Activated T-cell treated with anti-CD3 and anti-CD28 coated beads, Interleukin-2, amount 50 U/mL, for 72 hours (primary cell): ENCODE results near the gene FYN. TPM values are rescaled to one million over a fixed set of nuclear protein-coding genes. Genes with fewer than 3 reads are reported as not detected.
A peak's percentile ranks its signal among the peaks of the same experiment; 100 is the strongest.

ENCODE experiments used
- ATAC-seq, 2 donors: fragments of 150-1000 bp; cut with Tn5 transposase; replicated peaks in 1 of 2; 2 replicates each; pipeline ENCODE4 v1.10.0; 2021; ENCODE audit warnings: moderate library complexity in 2 of 2, mild to moderate bottlenecking in 1 of 2
- DNase-seq, 2 donors: peaks; one replicate each; pipeline ENCODE4 v3.0.0; 2021 to 2022; ENCODE audit warnings: mixed read lengths in 1 of 2
- H3K27ac Mint-ChIP-seq: one replicate; pipeline ENCODE4 v1.8.0; 2022; ENCODE audit warnings: mild to moderate bottlenecking, moderate library complexity, mixed read lengths
- H3K27me3 Mint-ChIP-seq: one replicate; pipeline ENCODE4 v1.8.0; 2022; ENCODE audit warnings: low read depth, mixed read lengths
- H3K36me3 Mint-ChIP-seq, 2 donors: one replicate each; pipeline ENCODE4 v1.8.0; 2022; ENCODE audit warnings: mixed read lengths in 2 of 2, mild to moderate bottlenecking in 1 of 2; ENCODE audit not compliant: insufficient read depth in 2 of 2
- H3K4me1 Mint-ChIP-seq: one replicate; pipeline ENCODE4 v1.8.0; 2022; ENCODE audit warnings: low read depth, mixed read lengths
- H3K4me3 Mint-ChIP-seq, 2 donors: one replicate each; pipeline ENCODE4 v1.8.0; 2022; ENCODE audit warnings: mild to moderate bottlenecking in 2 of 2, mixed read lengths in 2 of 2, moderate library complexity in 2 of 2
- H3K9me3 Mint-ChIP-seq, 2 donors: one replicate each; pipeline ENCODE4 v1.8.0; 2022; ENCODE audit warnings: mixed read lengths in 2 of 2
- total RNA-seq, 2 donors: library from RNA; stranded (reverse); gene quantifications; one replicate each; pipeline ENCODE4 v1.2.3, GENCODE V29; 2022

FYN gene
- total RNA-seq, 2 donors from 2014 or later = 504 to 505 TPM

GRCh38 chr6:111857674-111858337, 15.4 kb downstream of the FYN start:
- ATAC-seq (peak in 1 of 2 donors; percentile 5), DNase-seq (no peak)
- Mint-ChIP-seq H3K4me1 (peaks cover 98% of the 10 kb centered on the region), H3K36me3 (peaks cover 5 to 19% of the 10 kb centered on the region in 2 donors), H3K27ac (peak overlapping the region; percentile 95), H3K27me3 (no peaks in the 10 kb centered on the region), H3K4me3 (peak overlapping the region; percentile 72 to 85), H3K9me3 (no peaks in the 10 kb centered on the region)

DNA sequence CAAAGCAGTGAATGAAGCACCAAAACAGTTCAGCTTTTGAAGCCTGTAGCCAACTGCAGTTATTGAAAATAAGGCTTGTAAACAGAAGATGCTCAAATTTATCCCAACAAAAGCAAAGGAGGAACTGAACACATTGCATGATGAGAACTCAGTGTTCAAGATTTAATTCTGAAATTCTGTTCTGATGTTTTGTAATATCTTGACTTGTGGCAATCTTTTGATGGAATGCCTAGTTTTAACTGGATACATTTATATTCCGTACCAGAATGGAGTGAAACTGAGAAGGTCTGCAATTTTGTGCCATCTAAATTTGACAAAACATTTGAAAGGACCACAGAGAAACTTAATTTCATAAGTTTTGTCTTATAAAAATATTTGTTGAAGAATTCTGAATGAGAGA, 17.5 kb downstream of the FYN start:
- H3K27ac Mint-ChIP-seq = peak overlapping the region; percentile 44
- no peaks in the 10 kb centered on the region for H3K27me3 Mint-ChIP-seq
- DNase-seq (no peak), ATAC-seq (no peak)
- H3K9me3 Mint-ChIP-seq = no peaks in the 10 kb centered on the region
- H3K36me3 Mint-ChIP-seq = peaks cover 5 to 15% of the 10 kb centered on the region in 2 donors
- H3K4me3 Mint-ChIP-seq = peak overlapping the region in 1 of 2 donors; percentile 57
- peaks cover 98% of the 10 kb centered on the region for H3K4me1 Mint-ChIP-seq

DNA sequence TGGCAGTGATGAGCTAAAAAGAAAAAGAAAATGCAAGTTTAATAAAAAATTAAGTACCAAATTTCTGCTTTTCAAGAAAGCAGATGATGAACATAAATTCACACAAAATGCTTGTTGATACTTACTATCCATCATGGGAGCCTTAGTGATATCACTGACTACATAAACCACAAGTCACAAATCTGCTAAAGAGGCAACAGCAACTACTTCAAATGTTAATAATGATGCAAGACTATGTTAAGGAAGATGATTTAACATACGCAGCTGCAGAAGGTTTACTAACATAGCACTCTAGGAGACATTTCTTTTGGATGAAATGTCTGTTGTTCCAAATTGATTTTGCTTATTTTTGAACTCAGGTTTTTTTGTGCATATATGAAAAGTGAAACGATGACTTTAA, 18.6 kb downstream of the FYN start:
- Mint-ChIP-seq H3K27ac (peak overlapping the region; percentile 39), H3K9me3 (no peaks in the 10 kb centered on the region), H3K4me3 (no peak overlapping the region), H3K4me1 (peaks cover 98% of the 10 kb centered on the region), H3K27me3 (no peaks in the 10 kb centered on the region), H3K36me3 (peaks cover 5 to 21% of the 10 kb centered on the region in 2 donors)
- ATAC-seq (peak in 1 of 2 donors; percentile 13), DNase-seq (no peak)

DNA sequence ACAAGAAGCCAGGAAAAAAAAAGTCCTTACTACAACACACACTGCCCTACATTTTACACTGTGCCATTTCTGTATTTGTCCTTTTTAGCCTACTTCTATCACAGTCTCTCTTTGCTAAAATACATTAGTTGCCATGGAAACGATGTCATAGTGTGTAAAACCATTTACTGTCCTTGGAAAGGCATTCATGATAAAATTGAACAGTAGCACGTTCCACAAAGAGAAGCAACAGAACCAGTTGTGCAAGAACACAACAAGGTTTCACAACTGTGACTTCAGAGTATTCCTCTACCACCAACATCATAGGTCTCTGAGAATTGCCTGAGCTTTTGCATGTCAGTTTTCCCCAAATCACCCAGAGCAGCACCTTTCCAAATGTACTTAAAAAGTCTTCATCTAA, 20.5 kb downstream of the FYN start:
- DNase-seq (no peak), ATAC-seq (peak in 1 of 2 donors; percentile 5)
- H3K27ac Mint-ChIP-seq = peak overlapping the region; percentile 71
- H3K36me3 Mint-ChIP-seq = peaks cover 2 to 22% of the 10 kb centered on the region in 2 donors
- no peaks in the 10 kb centered on the region for H3K9me3 Mint-ChIP-seq
- H3K4me3 Mint-ChIP-seq = peak overlapping the region in 1 of 2 donors; percentile 41
- H3K4me1 Mint-ChIP-seq = peaks cover 89% of the 10 kb centered on the region
- H3K27me3 Mint-ChIP-seq = no peaks in the 10 kb centered on the region

- no peak for DNase-seq
- Mint-ChIP-seq H3K4me3 (peak overlapping the region; percentile 54 to 73), H3K27ac (peak overlapping the region; percentile 76), H3K36me3 (peaks cover 0 to 22% of the 10 kb centered on the region in 2 donors), H3K4me1 (peaks cover 68% of the 10 kb centered on the region), H3K27me3 (no peaks in the 10 kb centered on the region), H3K9me3 (no peaks in the 10 kb centered on the region)
- ATAC-seq = peak; percentile 24 to 38
Observed at GRCh38 chr6:111850295-111850937, 22.8 kb downstream of the FYN start.

DNA sequence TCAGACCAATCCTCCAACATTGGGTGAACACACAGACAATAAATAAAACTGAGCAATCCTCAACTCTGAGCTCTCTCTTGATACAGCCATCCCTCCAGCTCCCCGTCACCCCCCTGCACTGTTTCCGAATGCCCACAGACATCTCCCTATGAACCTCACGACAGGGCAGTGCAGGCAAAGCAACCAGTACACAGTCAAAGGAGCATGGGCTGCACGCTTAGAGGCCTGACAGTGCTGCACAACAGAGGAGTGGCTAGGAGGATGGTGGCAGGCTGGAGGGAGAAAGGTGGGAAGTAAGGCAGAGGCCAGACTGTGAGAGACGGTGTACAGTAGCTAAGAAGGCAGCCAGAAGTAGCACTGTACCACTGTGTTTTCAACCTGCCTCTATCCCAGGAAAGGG, 24.0 kb downstream of the FYN start:
- H3K36me3 Mint-ChIP-seq = peaks cover 0 to 28% of the 10 kb centered on the region in 2 donors

GRCh38 chr6:111848262-111848812, 24.9 kb downstream of the FYN start:
- peak overlapping the region; percentile 97 for H3K27ac Mint-ChIP-seq
- no peaks in the 10 kb centered on the region for H3K9me3 Mint-ChIP-seq
- H3K36me3 Mint-ChIP-seq = peaks cover 0 to 28% of the 10 kb centered on the region in 2 donors
- H3K27me3 Mint-ChIP-seq = no peaks in the 10 kb centered on the region
- DNase-seq (no peak), ATAC-seq (no peak)
- peaks cover 47% of the 10 kb centered on the region for H3K4me1 Mint-ChIP-seq
- H3K4me3 Mint-ChIP-seq = no peak overlapping the region

More for the DNA sequence above, 24.0 kb downstream of the FYN start:
- peak overlapping the region; percentile 33 to 56 for H3K4me3 Mint-ChIP-seq
- DNase-seq (no peak), ATAC-seq (no peak)
- peaks cover 56% of the 10 kb centered on the region for H3K4me1 Mint-ChIP-seq
- peak overlapping the region; percentile 41 for H3K27ac Mint-ChIP-seq
- no peaks in the 10 kb centered on the region for H3K27me3 Mint-ChIP-seq
- no peaks in the 10 kb centered on the region for H3K9me3 Mint-ChIP-seq

- Mint-ChIP-seq H3K27me3 (no peaks in the 10 kb centered on the region), H3K4me3 (no peak overlapping the region), H3K4me1 (peaks cover 31% of the 10 kb centered on the region), H3K27ac (peak overlapping the region; percentile 97), H3K36me3 (peaks cover 0 to 19% of the 10 kb centered on the region in 2 donors), H3K9me3 (no peaks in the 10 kb centered on the region)
- ATAC-seq = peak; percentile 28 to 57
- DNase-seq = peak in 1 of 2 donors; percentile 46
Observed at GRCh38 chr6:111846492-111847409, 26.5 kb downstream of the FYN start.

DNA sequence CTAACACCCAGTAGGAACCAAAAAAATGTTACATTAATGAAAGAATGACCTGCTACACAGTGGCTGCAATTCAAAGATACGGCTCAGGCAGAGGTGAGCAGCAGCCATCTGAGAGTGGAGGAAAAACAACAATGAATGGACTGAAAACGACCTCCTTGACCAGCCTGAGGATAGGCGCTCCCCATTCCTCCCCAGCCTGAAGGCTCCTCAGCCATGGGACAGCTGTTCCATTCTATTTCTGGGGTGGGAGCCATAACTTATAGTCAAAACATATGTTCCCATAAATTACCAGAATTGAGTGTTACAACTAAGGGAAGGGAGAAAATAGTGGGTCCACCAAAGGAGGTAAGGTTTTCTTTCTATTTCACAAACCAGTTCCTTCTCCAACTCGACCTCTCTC, 27.2 kb downstream of the FYN start:
- Mint-ChIP-seq H3K36me3 (peaks cover 0 to 24% of the 10 kb centered on the region in 2 donors), H3K4me1 (peaks cover 24% of the 10 kb centered on the region), H3K4me3 (no peak overlapping the region), H3K27me3 (no peaks in the 10 kb centered on the region), H3K9me3 (no peaks in the 10 kb centered on the region), H3K27ac (peak overlapping the region; percentile 97)
- ATAC-seq (no peak), DNase-seq (no peak)

DNA sequence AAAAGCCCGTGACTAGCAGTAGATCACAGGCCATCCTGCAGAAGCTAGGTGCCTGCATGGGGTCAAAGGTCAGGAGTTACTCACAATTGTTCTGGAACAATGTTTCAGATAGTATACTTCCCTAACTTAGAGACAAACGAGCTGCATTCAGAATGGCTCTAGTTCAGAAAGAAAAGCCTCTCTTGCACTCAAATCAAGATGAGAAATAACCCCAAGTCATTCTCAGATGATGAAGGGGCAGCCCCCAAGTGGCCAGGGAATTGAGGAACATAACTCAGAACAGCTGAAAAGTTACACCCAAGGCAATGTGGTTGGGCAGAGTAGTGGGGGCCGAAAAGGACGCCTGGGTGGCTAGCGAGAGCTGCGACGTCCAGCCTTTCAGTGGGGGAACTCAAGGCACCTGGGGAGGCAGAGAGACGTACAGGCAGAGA, 27.8 kb downstream of the FYN start:
- Mint-ChIP-seq H3K4me1 (peaks cover 18% of the 10 kb centered on the region), H3K27ac (peak overlapping the region; percentile 97), H3K4me3 (no peak overlapping the region)

DNA sequence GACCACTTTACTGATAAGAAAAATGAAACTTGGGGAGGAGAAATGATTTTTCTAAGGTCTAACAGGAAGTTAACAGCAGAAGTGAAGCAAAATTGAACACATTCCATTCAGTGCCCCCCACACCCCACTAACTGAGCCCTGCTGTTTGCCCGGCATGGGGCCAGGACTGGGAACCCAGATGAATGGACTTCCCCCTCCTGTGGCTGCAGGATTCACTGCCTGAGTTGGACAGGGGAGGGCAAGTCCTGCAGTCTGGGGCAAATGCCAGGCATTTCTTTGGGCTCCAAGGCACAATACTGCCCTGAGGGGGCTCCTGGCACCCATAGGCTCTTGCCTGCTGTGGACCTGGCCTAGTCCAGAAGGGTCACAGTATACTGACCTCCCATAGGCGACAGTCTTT, 28.3 kb downstream of the FYN start:
- ATAC-seq = no peak
- Mint-ChIP-seq H3K36me3 (peaks cover 0 to 24% of the 10 kb centered on the region in 2 donors), H3K27me3 (no peaks in the 10 kb centered on the region), H3K4me3 (no peak overlapping the region), H3K4me1 (peaks cover 13% of the 10 kb centered on the region), H3K27ac (peak overlapping the region; percentile 85), H3K9me3 (no peaks in the 10 kb centered on the region)
- no peak for DNase-seq

More for the DNA sequence above, 27.8 kb downstream of the FYN start:
- no peaks in the 10 kb centered on the region for H3K27me3 Mint-ChIP-seq
- no peaks in the 10 kb centered on the region for H3K9me3 Mint-ChIP-seq
- H3K36me3 Mint-ChIP-seq = peaks cover 0 to 28% of the 10 kb centered on the region in 2 donors
- no peak for DNase-seq
- ATAC-seq = no peak

DNA sequence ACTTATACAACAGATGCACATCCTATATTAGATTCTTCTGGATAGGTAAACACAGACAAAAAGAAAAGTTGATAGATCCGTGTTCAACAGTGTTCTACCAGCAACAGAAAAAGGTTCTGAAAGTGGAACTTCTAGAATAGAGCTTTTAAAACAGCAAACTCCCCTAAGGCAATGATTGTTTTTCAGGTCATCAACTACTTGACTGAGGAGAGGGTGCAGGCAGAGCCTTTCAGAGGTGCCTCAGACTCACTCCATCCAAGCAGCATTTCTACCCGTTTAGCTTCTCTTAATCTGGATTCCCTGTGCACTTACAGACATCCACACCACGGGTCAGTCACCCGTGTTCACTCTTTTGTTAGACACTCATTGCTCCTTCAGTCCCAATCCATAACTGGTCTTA, 28.9 kb downstream of the FYN start:
- H3K27ac Mint-ChIP-seq = peak overlapping the region; percentile 85
- H3K4me1 Mint-ChIP-seq = peaks cover 7% of the 10 kb centered on the region
- no peak overlapping the region for H3K4me3 Mint-ChIP-seq
- H3K9me3 Mint-ChIP-seq = no peaks in the 10 kb centered on the region
- H3K27me3 Mint-ChIP-seq = no peaks in the 10 kb centered on the region
- DNase-seq (no peak), ATAC-seq (no peak)
- peaks cover 0 to 21% of the 10 kb centered on the region in 2 donors for H3K36me3 Mint-ChIP-seq
